HepG2 (cell line): ENCODE data around the gene PDE4D. TPM values are rescaled to one million over a fixed set of nuclear protein-coding genes. Genes with fewer than 3 reads are reported as not detected.

Source experiments
- ATAC-seq: fragments of 200-7000 bp; cut with Tn5 transposase; 3 replicates; pipeline ENCODE4 v1.9.1; 2020; ENCODE audit warnings: mild to moderate bottlenecking, moderate library complexity
- BruUV-seq: library from RNA; stranded (reverse); fragments of 400-500 nt; replicated peaks from 2 replicates; lab custom pipeline; 2021; lab: Mats Ljungman, UMichigan
- CTCF ChIA-PET: fragments of 300-600 bp; formaldehyde crosslinking; extraction: SDS; loops from one replicate; lab custom pipeline; 2021; ENCODE audit warnings: low total read pairs, inconsistent platforms, low intra/inter-chr PET ratio; lab: Yijun Ruan, JAX
- POLR2A ChIA-PET: fragments of 350-600 bp; sonication (Branson Sonifier 250); formaldehyde crosslinking; loops from one replicate; lab custom pipeline; 2020; ENCODE audit warnings: antibody characterized with exemption, inconsistent platforms; lab: Yijun Ruan, JAX
- DNase-seq: peaks from one replicate; pipeline ENCODE4 v3.0.0-alpha.2; 2015; ENCODE audit warnings: low spot score
- FAIRE-seq: peaks from 3 replicates; lab custom pipeline; 2011; peaks lifted over from hg19 to GRCh38; lab: Jason Lieb, UNC
- H2AFZ ChIP-seq: one replicate; pipeline ENCODE4 v1.6.1; 2011; ENCODE audit warnings: low read length, inconsistent platforms
- H3K27ac ChIP-seq: fragments of 300-600 bp; 3 replicates; pipeline ENCODE4 v1.8.0; 2011; ENCODE audit warnings: mixed run types, mild to moderate bottlenecking, mixed read lengths, low read length, inconsistent platforms; ENCODE audit not compliant: insufficient read depth; ENCODE audit errors: extremely low read length
- H3K27me3 ChIP-seq, 2 experiments: fragments of 200-600 bp in 1 of 2; 2 replicates in 1 of 2; 3 replicates in 1 of 2; pipeline versions ENCODE4 v1.6.0 to v1.8.0; 2011; ENCODE audit warnings: low read length in 2 of 2, mild to moderate bottlenecking in 2 of 2, moderate library complexity in 2 of 2, inconsistent platforms in 1 of 2; ENCODE audit not compliant: insufficient read depth in 2 of 2, control insufficient read depth in 1 of 2
- H3K36me3 ChIP-seq, 2 experiments: fragments of 200-600 bp in 1 of 2; replicated peaks in 1 of 2; 2 replicates in 1 of 2; 3 replicates in 1 of 2; pipeline versions ENCODE4 v1.5.1 to v1.8.0; 2011; ENCODE audit warnings: low read length in 2 of 2, inconsistent platforms in 1 of 2; ENCODE audit not compliant: insufficient read depth in 2 of 2, control insufficient read depth in 1 of 2
- H3K4me1 ChIP-seq: 2 replicates; pipeline ENCODE4 v1.5.1; 2012; ENCODE audit warnings: low read length, inconsistent platforms; ENCODE audit not compliant: insufficient read depth
- H3K4me2 ChIP-seq: 2 replicates; pipeline ENCODE4 v1.6.0; 2011; ENCODE audit warnings: low read depth, low read length, inconsistent platforms
- H3K4me3 ChIP-seq, 3 experiments: fragments of 200-600 bp in 1 of 3; sonication (generic), shearing (Covaris generic) in 1 of 3; replicated peaks in 1 of 3; 2 replicates each; pipeline ENCODE4 v1.5.1; 2011 to 2016; ENCODE audit warnings: low read length in 3 of 3, inconsistent platforms in 2 of 3, low read depth in 2 of 3, mild to moderate bottlenecking in 2 of 3, control low read depth in 1 of 3, mixed read lengths in 1 of 3; ENCODE audit not compliant: insufficient read depth in 1 of 3
- H3K79me2 ChIP-seq: one replicate; pipeline ENCODE4 v1.6.1; 2011; ENCODE audit warnings: low read length, inconsistent platforms; ENCODE audit not compliant: insufficient read depth
- H3K9ac ChIP-seq: 2 replicates; pipeline ENCODE4 v1.6.0; 2011; ENCODE audit warnings: mild to moderate bottlenecking, low read depth, low read length, inconsistent platforms; ENCODE audit not compliant: insufficient read depth
- H3K9me3 ChIP-seq: 2 replicates; pipeline ENCODE4 v1.5.1; 2012; ENCODE audit warnings: mild to moderate bottlenecking, low read length
- H4K20me1 ChIP-seq: 2 replicates; pipeline ENCODE4 v1.6.0; 2011; ENCODE audit warnings: inconsistent platforms, mild to moderate bottlenecking, low read length, moderate library complexity; ENCODE audit not compliant: insufficient read depth
- CCAR2 ChIP-seq: fragments of 200-400 bp; formaldehyde crosslinking; optimal IDR thresholded peaks from 2 replicates; pipeline ENCODE3; 2018; ENCODE audit warnings: low read depth, mild to moderate bottlenecking, low read length, moderate library complexity
- CENPT ChIP-seq: sonication (generic); formaldehyde crosslinking; IDR thresholded peaks from 2 replicates; pipeline ENCODE4 v1.8.0; 2022; ENCODE audit warnings: low read depth, mild to moderate bottlenecking, moderate library complexity, missing genetic modification reagents
- DMAP1 ChIP-seq: IDR thresholded peaks from 2 replicates; pipeline ENCODE4 v1.6.1; 2016
- HNF4A ChIP-seq: sonication (generic); formaldehyde crosslinking; IDR thresholded peaks from 2 replicates; pipeline ENCODE4 v1.4.0; 2020; ENCODE audit warnings: missing genetic modification reagents
- KLF6 ChIP-seq: IDR thresholded peaks from 2 replicates; pipeline ENCODE4 v1.8.0; 2016; ENCODE audit warnings: missing biosample characterization, missing genetic modification reagents
- MAFG ChIP-seq: sonication (generic); formaldehyde crosslinking; IDR thresholded peaks from 2 replicates; pipeline ENCODE4 v1.5.1; 2020; ENCODE audit warnings: mild to moderate bottlenecking, missing genetic modification reagents
- MEF2D ChIP-seq: sonication (generic); formaldehyde crosslinking; IDR thresholded peaks from 2 replicates; pipeline ENCODE4 v1.5.1; 2020; ENCODE audit warnings: mild to moderate bottlenecking, missing genetic modification reagents
- MTF2 ChIP-seq: sonication (generic); formaldehyde crosslinking; IDR thresholded peaks from 2 replicates; pipeline ENCODE4 v1.5.0; 2020; ENCODE audit warnings: missing genetic modification reagents, borderline replicate concordance
- NRL ChIP-seq: sonication (generic); formaldehyde crosslinking; IDR thresholded peaks from 2 replicates; pipeline ENCODE4 v1.5.0; 2020; ENCODE audit warnings: missing genetic modification reagents, mild to moderate bottlenecking, moderate library complexity, borderline replicate concordance
- SALL1 ChIP-seq: sonication (generic); formaldehyde crosslinking; IDR thresholded peaks from 2 replicates; pipeline ENCODE4 v1.8.0; 2022; ENCODE audit warnings: mild to moderate bottlenecking, missing genetic modification reagents
- SCMH1 ChIP-seq: sonication (generic); formaldehyde crosslinking; IDR thresholded peaks from 2 replicates; pipeline ENCODE4 v1.9.0; 2021; ENCODE audit warnings: missing genetic modification reagents, mild to moderate bottlenecking, borderline replicate concordance
- SMARCE1 ChIP-seq: fragments of 450-650 bp; IDR thresholded peaks from 2 replicates; pipeline ENCODE4 v1.6.1; 2017; ENCODE audit warnings: borderline replicate concordance
- SOX6 ChIP-seq, 2 experiments: fragments of 450-650 bp in 1 of 2; sonication (generic) in 1 of 2; formaldehyde crosslinking in 1 of 2; IDR thresholded peaks; 2 replicates each; pipeline versions ENCODE4 v1.4.0 to v1.6.1; 2017 to 2020; ENCODE audit warnings: antibody characterized with exemption in 1 of 2, mild to moderate bottlenecking in 1 of 2, missing genetic modification reagents in 1 of 2
- SP5 ChIP-seq: IDR thresholded peaks from 2 replicates; pipeline ENCODE4 v1.6.1; 2016; ENCODE audit warnings: low read depth, borderline replicate concordance
- ZBTB42 ChIP-seq: sonication (generic); formaldehyde crosslinking; IDR thresholded peaks from 2 replicates; pipeline ENCODE4 v1.5.0; 2020; ENCODE audit warnings: mild to moderate bottlenecking, missing genetic modification reagents
- ZNF180 ChIP-seq: sonication (generic); formaldehyde crosslinking; IDR thresholded peaks from 2 replicates; pipeline ENCODE4 v1.4.0; 2020; ENCODE audit warnings: low read depth, missing genetic modification reagents, borderline replicate concordance
- ZNF326 ChIP-seq: sonication (generic); formaldehyde crosslinking; IDR thresholded peaks from 2 replicates; pipeline ENCODE4 v1.4.0; 2020; ENCODE audit warnings: missing genetic modification reagents, borderline replicate concordance
- in situ Hi-C: cut with HindIII; loops from 2 replicates; pipeline ENCODE4 v1.10.0; 2017; ENCODE audit warnings: low pct_unique_long_range_greater_than_20kb; ENCODE audit not compliant: extremely low pct_ligation_motif_present
- intact Hi-C: fragments of 100-400 bp; cut with micrococcal nuclease; formaldehyde crosslinking; loops from one replicate; pipeline ENCODE4 v1.10.0; 2022; ENCODE audit not compliant: unreplicated experiment
- polyA plus RNA-seq, 8 experiments: library from polyadenylated mRNA; depleted of rRNA in 3 of 8; stranded (reverse) in 7 of 8; unstranded in 1 of 8; fragments of >200 nt; fragmentation: Illumina TruSeq in 4 of 8; extraction: Trizol in 4 of 8; gene quantifications; 2 replicates each; pipeline versions ENCODE4 v1.2.1 to v1.2.3, GENCODE V29; 2011 to 2016; ENCODE audit warnings: low read depth in 4 of 8, missing spikeins in 1 of 8, mixed read lengths in 1 of 8; ENCODE audit not compliant: insufficient read depth in 1 of 8
- total RNA-seq, 5 experiments: library from RNA; depleted of rRNA; stranded (reverse); fragments of >200 nt; fragmentation: Illumina TruSeq; extraction: Trizol; gene quantifications; 2 replicates each; pipeline ENCODE4 v1.2.3, GENCODE V29; 2016; ENCODE audit warnings: low read depth in 1 of 5
- TF ChIP-seq, protein P1 (sequence below): fragments of 450-650 bp; IDR thresholded peaks from 2 replicates; pipeline ENCODE4 v1.6.1; 2017; ENCODE audit warnings: mild to moderate bottlenecking
- TF ChIP-seq, protein P2 (sequence below): sonication (generic); formaldehyde crosslinking; IDR thresholded peaks from 2 replicates; pipeline ENCODE4 v1.4.0; 2020; ENCODE audit warnings: missing genetic modification reagents
- TF ChIP-seq, protein P3 (sequence below): sonication (generic); formaldehyde crosslinking; IDR thresholded peaks from 2 replicates; pipeline ENCODE4 v1.4.0; 2020; ENCODE audit warnings: missing genetic modification reagents

Gene PDE4D
- total and polyA plus RNA-seq, 2 of the 13 experiments (the other 11 are each of a cell fraction or from before 2014, with no cell fraction given) = 7.0 to 12.2 TPM

DNA sequence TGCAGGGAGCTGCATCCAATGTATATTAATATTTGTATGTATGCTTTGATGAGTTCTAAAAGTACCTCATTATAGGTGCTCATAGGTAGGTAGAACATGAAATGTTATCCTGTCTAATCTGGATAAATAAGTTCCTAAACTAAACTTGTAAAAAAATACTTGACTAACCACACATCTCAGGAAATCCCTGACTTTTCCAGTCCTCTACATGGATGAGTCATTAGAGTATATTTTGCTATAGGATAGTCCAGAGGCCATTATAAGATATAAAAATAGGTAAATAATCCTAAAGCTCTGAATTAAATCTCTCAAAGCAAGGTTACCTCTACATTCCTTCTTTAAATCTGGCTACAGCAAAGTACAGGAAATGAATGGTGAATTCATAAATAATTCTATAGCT lies 906.3 kb downstream of the PDE4D start:
- DNase-seq = no peak
- Histone ChIP-seq H3K9ac (no peak overlapping the region), H4K20me1 (no peaks in the 10 kb centered on the region), H3K27me3 (no peaks in the 10 kb centered on the region), H3K4me2 (no peak overlapping the region), H3K4me1 (no peaks in the 10 kb centered on the region), H2AFZ (no peak overlapping the region), H3K79me2 (no peaks in the 10 kb centered on the region), H3K36me3 (0 out of 5 replicates have a peak, but pooled peaks cover 0 to 2% of the 10 kb centered on the region in 2 experiments), H3K4me3 (no peak overlapping the region)
- no peak for ATAC-seq
- no peak for FAIRE-seq
- in situ Hi-C loops = no loop called here
- POLR2A ChIA-PET = no interaction called here
- BruUV-seq = no TSS peak
- intact Hi-C loops = no loop called here
- CTCF ChIA-PET = no interaction called here
- TF ChIP-seq MEF2D (CRISPR knock-in tag) = no peak
- no peak for TF ChIP-seq SALL1 (CRISPR knock-in tag)
- TF ChIP-seq, protein P1, sequence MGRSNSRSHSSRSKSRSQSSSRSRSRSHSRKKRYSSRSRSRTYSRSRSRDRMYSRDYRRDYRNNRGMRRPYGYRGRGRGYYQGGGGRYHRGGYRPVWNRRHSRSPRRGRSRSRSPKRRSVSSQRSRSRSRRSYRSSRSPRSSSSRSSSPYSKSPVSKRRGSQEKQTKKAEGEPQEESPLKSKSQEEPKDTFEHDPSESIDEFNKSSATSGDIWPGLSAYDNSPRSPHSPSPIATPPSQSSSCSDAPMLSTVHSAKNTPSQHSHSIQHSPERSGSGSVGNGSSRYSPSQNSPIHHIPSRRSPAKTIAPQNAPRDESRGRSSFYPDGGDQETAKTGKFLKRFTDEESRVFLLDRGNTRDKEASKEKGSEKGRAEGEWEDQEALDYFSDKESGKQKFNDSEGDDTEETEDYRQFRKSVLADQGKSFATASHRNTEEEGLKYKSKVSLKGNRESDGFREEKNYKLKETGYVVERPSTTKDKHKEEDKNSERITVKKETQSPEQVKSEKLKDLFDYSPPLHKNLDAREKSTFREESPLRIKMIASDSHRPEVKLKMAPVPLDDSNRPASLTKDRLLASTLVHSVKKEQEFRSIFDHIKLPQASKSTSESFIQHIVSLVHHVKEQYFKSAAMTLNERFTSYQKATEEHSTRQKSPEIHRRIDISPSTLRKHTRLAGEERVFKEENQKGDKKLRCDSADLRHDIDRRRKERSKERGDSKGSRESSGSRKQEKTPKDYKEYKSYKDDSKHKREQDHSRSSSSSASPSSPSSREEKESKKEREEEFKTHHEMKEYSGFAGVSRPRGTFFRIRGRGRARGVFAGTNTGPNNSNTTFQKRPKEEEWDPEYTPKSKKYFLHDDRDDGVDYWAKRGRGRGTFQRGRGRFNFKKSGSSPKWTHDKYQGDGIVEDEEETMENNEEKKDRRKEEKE = no peak
- TF ChIP-seq ZNF180 (CRISPR knock-in tag) = no peak
- TF ChIP-seq ZBTB42 (CRISPR knock-in tag) = no peak
- no peak for TF ChIP-seq NRL (CRISPR knock-in tag)
- TF ChIP-seq, protein P2, sequence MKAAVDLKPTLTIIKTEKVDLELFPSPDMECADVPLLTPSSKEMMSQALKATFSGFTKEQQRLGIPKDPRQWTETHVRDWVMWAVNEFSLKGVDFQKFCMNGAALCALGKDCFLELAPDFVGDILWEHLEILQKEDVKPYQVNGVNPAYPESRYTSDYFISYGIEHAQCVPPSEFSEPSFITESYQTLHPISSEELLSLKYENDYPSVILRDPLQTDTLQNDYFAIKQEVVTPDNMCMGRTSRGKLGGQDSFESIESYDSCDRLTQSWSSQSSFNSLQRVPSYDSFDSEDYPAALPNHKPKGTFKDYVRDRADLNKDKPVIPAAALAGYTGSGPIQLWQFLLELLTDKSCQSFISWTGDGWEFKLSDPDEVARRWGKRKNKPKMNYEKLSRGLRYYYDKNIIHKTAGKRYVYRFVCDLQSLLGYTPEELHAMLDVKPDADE (CRISPR knock-in tag) = no peak
- TF ChIP-seq CCAR2 = no peak
- no peak for TF ChIP-seq ZNF326 (CRISPR knock-in tag)
- no peak for TF ChIP-seq CENPT (CRISPR knock-in tag)
- TF ChIP-seq SOX6 (IDR thresholded peaks at IDR 0.05) = no peak
- no peak for TF ChIP-seq SOX6 (CRISPR knock-in tag; IDR thresholded peaks at IDR 0.05)
- no peak for TF ChIP-seq HNF4A
- TF ChIP-seq SMARCE1 = no peak
- TF ChIP-seq SP5 (CRISPR knock-in tag) = no peak
- TF ChIP-seq DMAP1 (CRISPR knock-in tag) = no peak
- TF ChIP-seq, protein P3, sequence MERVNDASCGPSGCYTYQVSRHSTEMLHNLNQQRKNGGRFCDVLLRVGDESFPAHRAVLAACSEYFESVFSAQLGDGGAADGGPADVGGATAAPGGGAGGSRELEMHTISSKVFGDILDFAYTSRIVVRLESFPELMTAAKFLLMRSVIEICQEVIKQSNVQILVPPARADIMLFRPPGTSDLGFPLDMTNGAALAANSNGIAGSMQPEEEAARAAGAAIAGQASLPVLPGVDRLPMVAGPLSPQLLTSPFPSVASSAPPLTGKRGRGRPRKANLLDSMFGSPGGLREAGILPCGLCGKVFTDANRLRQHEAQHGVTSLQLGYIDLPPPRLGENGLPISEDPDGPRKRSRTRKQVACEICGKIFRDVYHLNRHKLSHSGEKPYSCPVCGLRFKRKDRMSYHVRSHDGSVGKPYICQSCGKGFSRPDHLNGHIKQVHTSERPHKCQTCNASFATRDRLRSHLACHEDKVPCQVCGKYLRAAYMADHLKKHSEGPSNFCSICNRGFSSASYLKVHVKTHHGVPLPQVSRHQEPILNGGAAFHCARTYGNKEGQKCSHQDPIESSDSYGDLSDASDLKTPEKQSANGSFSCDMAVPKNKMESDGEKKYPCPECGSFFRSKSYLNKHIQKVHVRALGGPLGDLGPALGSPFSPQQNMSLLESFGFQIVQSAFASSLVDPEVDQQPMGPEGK (CRISPR knock-in tag) = no peak
- no peak for TF ChIP-seq SCMH1 (CRISPR knock-in tag)
- no peak for TF ChIP-seq MTF2 (CRISPR knock-in tag)
- no peak for TF ChIP-seq KLF6 (CRISPR knock-in tag)
- no peak for TF ChIP-seq MAFG (CRISPR knock-in tag)
- TF ChIP-seq, all 625 proteins: peak for 0
- Histone ChIP-seq H3K9me3 (no peaks in the 10 kb centered on the region), H3K27ac (no peak overlapping the region)
